H9 (cell line): ENCODE results near the gene TSSC4. TPM values are rescaled to one million over a fixed set of nuclear protein-coding genes. Genes with fewer than 3 reads are reported as not detected.

Experiments
- DNase-seq: peaks from one replicate; pipeline ENCODE4 v3.0.0-alpha.2; 2017
- H2AFZ ChIP-seq: one replicate; pipeline ENCODE4 v1.6.1; 2013; ENCODE audit warnings: mild to moderate bottlenecking, low read length, control low read depth, moderate library complexity
- H2AK5ac ChIP-seq: 2 replicates; pipeline ENCODE4 v1.6.1; 2013; ENCODE audit warnings: low read length, control low read depth, mixed read lengths; ENCODE audit not compliant: insufficient read length
- H2BK120ac ChIP-seq: one replicate; pipeline ENCODE4 v1.6.1; 2013; ENCODE audit warnings: low read depth, mild to moderate bottlenecking, low read length, control low read depth, inconsistent platforms; ENCODE audit not compliant: poor library complexity, severe bottlenecking
- H2BK12ac ChIP-seq: 2 replicates; pipeline ENCODE4 v1.6.1; 2013; ENCODE audit warnings: low read length, control low read depth, mixed read lengths, low read depth; ENCODE audit not compliant: insufficient read length
- H2BK15ac ChIP-seq: 2 replicates; pipeline ENCODE4 v1.6.1; 2013; ENCODE audit warnings: low read depth, low read length, control low read depth
- H2BK20ac ChIP-seq: one replicate; pipeline ENCODE4 v1.6.1; 2013; ENCODE audit warnings: low read depth, mild to moderate bottlenecking, low read length, control low read depth, inconsistent platforms; ENCODE audit not compliant: poor library complexity, severe bottlenecking
- H2BK5ac ChIP-seq: 2 replicates; pipeline ENCODE4 v1.6.1; 2013; ENCODE audit warnings: low read length, control low read depth, mixed read lengths; ENCODE audit not compliant: insufficient read length
- H3K14ac ChIP-seq: 2 replicates; pipeline ENCODE4 v1.6.1; 2013; ENCODE audit warnings: low read length, control low read depth; ENCODE audit not compliant: insufficient read depth
- H3K18ac ChIP-seq: 2 replicates; pipeline ENCODE4 v1.6.1; 2013; ENCODE audit warnings: low read depth, mild to moderate bottlenecking, mixed read lengths, low read length, control low read depth; ENCODE audit not compliant: insufficient read length
- H3K23ac ChIP-seq: 2 replicates; pipeline ENCODE4 v1.6.1; 2013; ENCODE audit warnings: low read length, control low read depth, mixed read lengths, low read depth; ENCODE audit not compliant: insufficient read length
- H3K23me2 ChIP-seq: 2 replicates; pipeline ENCODE4 v1.6.1; 2013; ENCODE audit warnings: low read depth, mild to moderate bottlenecking, mixed read lengths, low read length, control low read depth; ENCODE audit not compliant: insufficient read length, poor library complexity, severe bottlenecking
- H3K27ac ChIP-seq: 2 replicates; pipeline ENCODE4 v1.5.1; 2013; ENCODE audit warnings: low read length, control low read depth, mixed read lengths, low read depth; ENCODE audit not compliant: insufficient read length
- H3K27me3 ChIP-seq: 2 replicates; pipeline ENCODE4 v1.6.1; 2013; ENCODE audit warnings: low read length, control low read depth, inconsistent platforms; ENCODE audit not compliant: insufficient read depth
- H3K4ac ChIP-seq: 2 replicates; pipeline ENCODE4 v1.6.1; 2013; ENCODE audit warnings: low read depth, mild to moderate bottlenecking, control low read depth, inconsistent platforms, low read length, moderate library complexity
- H3K4me1 ChIP-seq: 2 replicates; pipeline ENCODE4 v1.6.1; 2013; ENCODE audit warnings: low read length, control low read depth, inconsistent platforms; ENCODE audit not compliant: insufficient read depth
- H3K4me2 ChIP-seq: 2 replicates; pipeline ENCODE4 v1.6.1; 2013; ENCODE audit warnings: low read length, control low read depth, mixed read lengths; ENCODE audit not compliant: insufficient read length, insufficient read depth
- H3K56ac ChIP-seq: 2 replicates; pipeline ENCODE4 v1.6.1; 2013; ENCODE audit warnings: low read depth, mild to moderate bottlenecking, mixed read lengths, low read length, control low read depth; ENCODE audit not compliant: insufficient read length
- H3K79me1 ChIP-seq: 2 replicates; pipeline ENCODE4 v1.6.1; 2013; ENCODE audit warnings: low read depth, mild to moderate bottlenecking, moderate library complexity, low read length, control low read depth, inconsistent platforms; ENCODE audit not compliant: insufficient read depth, poor library complexity, severe bottlenecking
- H3K79me2 ChIP-seq: 2 replicates; pipeline ENCODE4 v1.6.1; 2013; ENCODE audit warnings: low read length, control low read depth, inconsistent platforms; ENCODE audit not compliant: insufficient read depth
- H3K9ac ChIP-seq: 2 replicates; pipeline ENCODE4 v1.6.1; 2013; ENCODE audit warnings: low read length, control low read depth, mixed read lengths; ENCODE audit not compliant: insufficient read length; ENCODE audit errors: extremely low read depth
- H3K9me3 ChIP-seq: one replicate; pipeline ENCODE4 v1.6.1; 2013; ENCODE audit warnings: low read depth, low read length, inconsistent platforms; ENCODE audit not compliant: control insufficient read depth
- H3T11ph ChIP-seq: one replicate; pipeline ENCODE4 v1.6.1; 2013; ENCODE audit warnings: mild to moderate bottlenecking, low read length, control low read depth, inconsistent platforms
- H4K20me1 ChIP-seq: one replicate; pipeline ENCODE4 v1.6.1; 2013; ENCODE audit not compliant: control insufficient read depth, insufficient read length, insufficient read depth
- H4K5ac ChIP-seq: 2 replicates; pipeline ENCODE4 v1.6.1; 2013; ENCODE audit warnings: low read depth, mild to moderate bottlenecking, mixed read lengths, low read length, control low read depth; ENCODE audit not compliant: insufficient read length
- H4K8ac ChIP-seq: replicated peaks from 2 replicates; pipeline ENCODE4 v1.6.1; 2013; ENCODE audit warnings: low read length, control low read depth, mixed read lengths, low read depth; ENCODE audit not compliant: insufficient read length
- H4K91ac ChIP-seq: 2 replicates; pipeline ENCODE4 v1.6.1; 2013; ENCODE audit warnings: low read depth, mild to moderate bottlenecking, moderate library complexity, mixed read lengths, low read length, control low read depth; ENCODE audit not compliant: insufficient read length
- H3K27ac Mint-ChIP-seq, 3 experiments: 2 replicates in 2 of 3; 3 replicates in 1 of 3; pipeline ENCODE4 v1.8.0; 2020 to 2021; ENCODE audit warnings: mixed read lengths in 3 of 3, mild to moderate bottlenecking in 1 of 3, moderate library complexity in 1 of 3
- H3K27me3 Mint-ChIP-seq: 2 replicates; pipeline ENCODE4 v1.8.0; 2021; ENCODE audit warnings: low read depth, mild to moderate bottlenecking, moderate library complexity, mixed read lengths
- H3K36me3 Mint-ChIP-seq, 3 experiments: 2 replicates in 2 of 3; 3 replicates in 1 of 3; pipeline ENCODE4 v1.8.0; 2020 to 2021; ENCODE audit warnings: low read depth in 3 of 3, mixed read lengths in 3 of 3; ENCODE audit not compliant: insufficient read depth in 1 of 3
- H3K4me1 Mint-ChIP-seq, 2 experiments: 2 replicates each; pipeline ENCODE4 v1.8.0; 2020; ENCODE audit warnings: mixed read lengths in 2 of 2
- H3K4me3 Mint-ChIP-seq, 2 experiments: 2 replicates in 1 of 2; 3 replicates in 1 of 2; pipeline ENCODE4 v1.8.0; 2020 to 2021; ENCODE audit warnings: mild to moderate bottlenecking in 2 of 2, mixed read lengths in 2 of 2, moderate library complexity in 1 of 2
- H3K9me3 Mint-ChIP-seq, 2 experiments: 2 replicates in 1 of 2; 3 replicates in 1 of 2; pipeline ENCODE4 v1.8.0; 2020; ENCODE audit warnings: mild to moderate bottlenecking in 2 of 2, mixed read lengths in 2 of 2, moderate library complexity in 1 of 2
- CTCF ChIP-seq: fragments of 200-600 bp; sonication (generic); conservative IDR thresholded peaks from 3 replicates; pipeline ENCODE4 v1.8.0; 2021; ENCODE audit warnings: antibody characterized with exemption, mild to moderate bottlenecking
- WGBS: extraction: QIAGEN DNeasy Blood & Tissue Kit; methylation state at CpG from one replicate; pipeline ENCODE4 v1.1.7; 2013; ENCODE audit warnings: missing lambda C conversion rate, low lambda C conversion rate, mixed read lengths; ENCODE audit not compliant: insufficient read length; ENCODE audit errors: extremely low coverage; 5-methylcytosine and 5-hydroxymethylcytosine counted together
- total RNA-seq: library from RNA; stranded (reverse); gene quantifications from 2 replicates; pipeline ENCODE4 v1.2.1, GENCODE V29; 2021

TSSC4 gene
- total RNA-seq, 1 experiment from 2014 or later = 51.0 TPM

GRCh38 chr11:2452321-2453012 lies 51.9 kb downstream of the TSSC4 start:
- no peak overlapping the region for H3K23ac ChIP-seq
- H3K4me2 ChIP-seq = no peak overlapping the region
- no peak overlapping the region for H3K18ac ChIP-seq
- H3K27me3 ChIP-seq = peaks cover 4% of the 10 kb centered on the region; the same call in 1 of the 2 replicates
- H4K8ac ChIP-seq = no peak overlapping the region
- DNase-seq = no peak
- H3K27me3 Mint-ChIP-seq = peaks cover 98% of the 10 kb centered on the region
- no peak overlapping the region for H3K4me3 Mint-ChIP-seq
- H3K4me1 Mint-ChIP-seq = no peaks in the 10 kb centered on the region
- no peak overlapping the region for H2BK20ac ChIP-seq
- no peaks in the 10 kb centered on the region for H4K20me1 ChIP-seq
- H3K56ac ChIP-seq = no peak overlapping the region
- no peaks in the 10 kb centered on the region for H3K4me1 ChIP-seq
- no peak overlapping the region for H2BK15ac ChIP-seq
- peaks cover 3% of the 10 kb centered on the region for H3K23me2 ChIP-seq
- H3K9me3 Mint-ChIP-seq = peaks cover 0 to 7% of the 10 kb centered on the region in 2 experiments; a peak in 2 of 5 replicates
- no peak overlapping the region for H2BK12ac ChIP-seq
- H2AK5ac ChIP-seq = no peak overlapping the region
- no peak overlapping the region for H2BK5ac ChIP-seq
- no peak overlapping the region for H2AFZ ChIP-seq
- H3K9ac ChIP-seq = no peak overlapping the region
- peak overlapping the region in 1 of 3 experiments; percentile 83; a peak in 1 of 7 replicates for H3K27ac Mint-ChIP-seq
- H3T11ph ChIP-seq = no peak overlapping the region
- H3K9me3 ChIP-seq = no peaks in the 10 kb centered on the region
- WGBS = no CpG with 5 or more reads among the region's 20 CpGs
- no peak overlapping the region for H3K14ac ChIP-seq
- H2BK120ac ChIP-seq = no peak overlapping the region
- H3K4ac ChIP-seq = no peak overlapping the region
- H3K27ac ChIP-seq = no peak overlapping the region
- no peaks in the 10 kb centered on the region for H3K79me1 ChIP-seq
- no peaks in the 10 kb centered on the region; a peak in 1 of 7 replicates for H3K36me3 Mint-ChIP-seq
- H4K5ac ChIP-seq = no peak overlapping the region
- H3K79me2 ChIP-seq = no peaks in the 10 kb centered on the region
- H4K91ac ChIP-seq = no peak overlapping the region
- TF ChIP-seq CTCF = no peak
